RWPE1 (cell line): Measurements from ENCODE around the gene BBIP1.
A peak's percentile ranks its signal among the peaks of the same experiment; 100 is the strongest.

ENCODE experiments used
- CTCF ChIA-PET: fragments of 350-600 bp; sonication (Branson Sonifier 250); formaldehyde crosslinking; extraction: SDS; loops from one replicate; lab custom pipeline; 2021; lab: Yijun Ruan, JAX
- POLR2A ChIA-PET: fragments of 400-600 bp; formaldehyde crosslinking; extraction: SDS; loops from one replicate; lab custom pipeline; 2020; ENCODE audit warnings: antibody characterized with exemption; ENCODE audit not compliant: low non-redundant PET; lab: Yijun Ruan, JAX
- DNase-seq: peaks from one replicate; pipeline ENCODE4 v3.0.0; 2012; ENCODE audit warnings: low spot score
- H3K27ac ChIP-seq: fragments of 450-650 bp; 2 replicates; pipeline ENCODE4 v1.5.1; 2017
- TF ChIP-seq, protein P1 (sequence below): fragments of 450-650 bp; conservative IDR thresholded peaks from 2 replicates; pipeline ENCODE4 v1.5.1; 2017; ENCODE audit warnings: low read depth, mild to moderate bottlenecking

BBIP1 gene

DNA sequence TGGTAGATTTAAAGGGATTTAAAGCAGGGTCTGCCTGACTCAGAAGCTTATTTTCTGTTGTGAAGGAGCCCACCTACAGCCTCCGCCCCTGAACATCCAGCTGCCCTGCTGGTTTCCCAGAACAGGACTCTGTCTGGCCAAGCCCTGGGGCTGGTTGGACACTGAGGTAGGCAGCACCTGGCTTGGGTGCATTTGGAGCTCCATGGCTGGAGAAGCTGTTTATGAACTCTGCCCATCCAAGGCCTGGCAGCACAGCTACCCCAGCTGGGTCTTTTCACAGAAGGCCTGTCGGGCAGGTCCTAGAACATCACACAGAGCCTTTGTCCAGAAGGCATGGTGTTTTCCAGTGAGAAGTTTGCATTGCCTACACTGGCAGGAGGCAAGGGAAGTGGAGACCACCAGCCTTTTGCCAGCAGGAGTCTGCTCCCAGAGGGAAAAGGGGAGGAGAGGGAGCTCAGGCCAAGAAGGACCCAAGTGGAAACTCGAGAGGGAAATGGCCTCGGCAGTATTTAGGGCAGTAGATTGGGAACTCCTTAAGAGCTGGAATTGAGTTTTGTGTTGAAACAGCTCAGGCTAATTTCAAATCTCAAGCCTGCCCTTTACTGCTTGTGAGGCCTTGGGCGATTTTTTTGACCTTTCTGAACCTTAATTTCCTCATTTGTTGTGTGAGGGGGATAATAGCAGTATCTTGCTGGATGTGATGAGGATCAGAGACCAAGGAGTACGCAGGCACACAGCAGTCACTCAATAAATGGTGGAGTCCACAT is 59.6 kb downstream of the BBIP1 start:
- TF ChIP-seq, protein P1, sequence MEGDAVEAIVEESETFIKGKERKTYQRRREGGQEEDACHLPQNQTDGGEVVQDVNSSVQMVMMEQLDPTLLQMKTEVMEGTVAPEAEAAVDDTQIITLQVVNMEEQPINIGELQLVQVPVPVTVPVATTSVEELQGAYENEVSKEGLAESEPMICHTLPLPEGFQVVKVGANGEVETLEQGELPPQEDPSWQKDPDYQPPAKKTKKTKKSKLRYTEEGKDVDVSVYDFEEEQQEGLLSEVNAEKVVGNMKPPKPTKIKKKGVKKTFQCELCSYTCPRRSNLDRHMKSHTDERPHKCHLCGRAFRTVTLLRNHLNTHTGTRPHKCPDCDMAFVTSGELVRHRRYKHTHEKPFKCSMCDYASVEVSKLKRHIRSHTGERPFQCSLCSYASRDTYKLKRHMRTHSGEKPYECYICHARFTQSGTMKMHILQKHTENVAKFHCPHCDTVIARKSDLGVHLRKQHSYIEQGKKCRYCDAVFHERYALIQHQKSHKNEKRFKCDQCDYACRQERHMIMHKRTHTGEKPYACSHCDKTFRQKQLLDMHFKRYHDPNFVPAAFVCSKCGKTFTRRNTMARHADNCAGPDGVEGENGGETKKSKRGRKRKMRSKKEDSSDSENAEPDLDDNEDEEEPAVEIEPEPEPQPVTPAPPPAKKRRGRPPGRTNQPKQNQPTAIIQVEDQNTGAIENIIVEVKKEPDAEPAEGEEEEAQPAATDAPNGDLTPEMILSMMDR, result no peak
- ChIA-PET CTCF (no interaction called here), POLR2A (no interaction called here)
- H3K27ac ChIP-seq, result peak overlapping the region; percentile 45
- DNase-seq, result no peak

DNA sequence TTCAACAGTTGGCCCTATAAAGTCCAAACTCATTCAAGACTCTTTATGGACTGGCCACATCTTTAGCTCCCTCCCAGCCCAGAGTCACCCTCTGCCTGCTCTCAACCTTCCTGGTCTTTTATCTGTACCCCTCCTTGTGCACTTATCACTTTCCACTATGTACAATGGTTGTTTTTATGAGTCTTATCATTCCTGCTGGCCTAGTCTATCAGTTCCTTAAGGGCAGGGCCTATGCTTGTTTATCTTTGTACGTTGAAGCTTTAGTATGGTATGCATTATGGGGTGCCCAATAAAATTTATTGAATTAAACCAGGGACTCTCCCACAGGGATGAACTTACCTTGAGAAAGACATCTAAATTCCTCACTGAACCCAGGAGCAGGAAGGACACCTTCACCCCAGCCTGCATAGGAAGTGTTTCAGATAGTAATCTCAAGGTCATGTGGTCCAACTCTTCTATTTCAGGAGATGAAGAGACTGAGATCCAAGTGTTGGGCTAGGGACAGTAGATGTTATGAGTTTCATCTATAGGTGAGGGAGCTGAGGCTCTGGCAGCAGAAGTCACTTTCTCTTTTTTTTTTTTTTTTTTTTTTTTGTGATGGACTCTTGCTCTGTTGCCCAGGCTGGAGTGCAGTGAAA is 60.6 kb downstream of the BBIP1 start:
- TF ChIP-seq, protein P1, result no peak
- no peak for DNase-seq
- ChIA-PET CTCF (interaction anchor here (0.5 to 0.7 kb wide), 2 partner anchors 268 to 710 kb away, joined by 3 read pairs; no protein-coding TSS in a partner anchor), POLR2A (no interaction called here)
- 0 out of 2 replicates have a peak overlapping the region, but pooled peaks have one; percentile 72 for H3K27ac ChIP-seq

DNA sequence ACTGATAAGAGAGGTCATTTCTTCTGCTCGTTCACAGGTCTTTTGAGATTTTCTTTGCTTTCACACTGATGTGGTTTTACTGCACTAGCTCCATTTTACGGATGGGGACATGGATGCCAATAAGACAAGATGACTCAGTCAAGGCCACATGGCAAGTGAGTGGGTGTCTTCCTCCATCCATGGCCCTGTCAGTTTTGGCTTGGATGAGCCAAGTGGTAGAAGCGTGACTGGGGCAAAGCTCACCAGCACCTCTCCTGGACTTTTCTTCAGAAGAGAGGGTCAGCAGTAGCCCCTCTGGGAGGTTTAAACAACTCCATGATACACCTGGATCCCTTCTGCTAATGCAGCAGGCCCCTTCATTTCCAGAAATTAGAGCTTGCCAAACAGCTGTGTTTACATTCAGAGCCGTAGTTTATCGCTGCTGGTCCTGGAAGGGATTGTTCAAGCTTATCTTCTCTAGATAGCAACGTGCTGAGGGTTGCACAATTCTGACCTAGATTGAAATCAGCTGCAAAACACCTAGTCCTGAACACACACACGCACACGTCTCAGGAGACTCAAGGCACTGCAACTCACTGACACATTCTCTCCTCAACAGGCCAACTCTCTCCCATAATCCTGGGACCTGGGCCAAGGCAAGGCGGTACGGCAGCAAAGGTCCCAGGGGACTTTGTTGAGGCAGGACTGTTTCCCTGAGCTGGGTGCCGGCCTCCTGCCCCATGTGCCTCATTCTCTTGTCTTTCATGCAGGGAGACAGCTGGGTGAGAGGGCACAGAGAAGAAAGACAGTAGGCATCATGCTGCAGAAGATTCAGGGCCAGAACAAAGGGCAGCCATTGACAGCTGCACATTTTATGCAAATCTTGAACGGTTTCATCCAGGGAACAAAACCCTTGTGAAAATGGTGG is 61.5 kb downstream of the BBIP1 start:
- ChIA-PET POLR2A (no interaction called here), CTCF (no interaction called here)
- H3K27ac ChIP-seq, result peak overlapping the region; percentile 72
- TF ChIP-seq, protein P1, result no peak
- no peak for DNase-seq

DNA sequence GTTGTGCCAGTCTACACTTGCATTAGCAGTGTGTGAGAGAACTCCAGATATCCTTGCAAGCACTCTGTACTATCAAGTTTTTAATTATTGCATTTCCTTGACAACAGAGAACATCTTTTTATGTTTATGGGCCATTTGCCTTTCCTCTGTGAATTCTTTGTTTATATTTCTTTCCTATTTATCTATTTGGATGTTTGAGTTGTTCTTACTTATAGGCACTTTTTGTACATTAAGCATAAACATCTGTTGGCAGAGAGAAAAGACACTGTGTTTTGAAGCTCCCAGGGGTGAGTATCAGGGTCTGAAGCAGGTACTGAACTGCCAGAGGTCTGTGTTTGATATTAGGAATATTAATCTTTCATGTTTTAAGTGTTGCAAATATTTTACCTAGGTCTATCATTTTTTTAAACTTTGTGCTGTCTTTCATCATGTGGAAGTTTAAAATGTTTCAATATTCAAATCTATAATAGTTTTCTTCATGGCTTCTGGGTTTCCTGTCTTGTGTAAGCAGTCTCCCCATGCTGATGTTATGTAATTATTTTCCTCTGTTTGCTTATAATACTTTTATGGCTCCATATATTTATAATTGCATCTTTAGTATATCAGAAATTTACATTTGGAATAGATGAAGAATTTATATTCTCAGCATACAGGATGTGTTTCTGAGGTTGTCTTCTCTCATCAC is 64.9 kb downstream of the BBIP1 start:
- ChIA-PET POLR2A (no interaction called here), CTCF (interaction anchor here (0.6 kb wide), 1 partner anchor 27 kb away, joined by 4 read pairs; no protein-coding TSS in a partner anchor)
- TF ChIP-seq, protein P1, result no peak
- no peak overlapping the region for H3K27ac ChIP-seq
- DNase-seq, result no peak

DNA sequence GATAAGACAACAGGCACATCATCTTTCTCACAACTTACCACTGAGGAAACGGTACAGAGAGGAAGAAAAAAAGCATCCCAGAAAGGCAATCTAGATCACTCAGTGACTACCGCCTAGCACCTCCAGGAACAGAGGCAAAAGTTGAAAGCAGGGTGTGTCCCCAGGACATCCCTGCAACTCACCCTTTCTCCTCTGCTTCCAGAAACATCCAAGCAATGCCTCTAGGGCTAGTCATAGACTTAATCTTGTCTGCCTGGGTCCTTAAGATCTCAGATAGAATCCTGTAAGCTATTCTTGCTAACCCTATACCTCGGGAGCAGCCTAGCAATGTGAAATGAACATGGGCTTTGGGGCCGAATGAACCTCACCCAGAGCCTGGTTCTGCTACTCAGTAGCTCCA is 66.0 kb downstream of the BBIP1 start:
- ChIA-PET POLR2A (interaction anchor here (0.8 to 1.0 kb wide), 2 partner anchors 8 to 19 kb away, joined by 3 read pairs; partner anchors contain the start of gene PDCD4), CTCF (no interaction called here)
- TF ChIP-seq, protein P1, result no peak
- no peak for DNase-seq
- no peak overlapping the region for H3K27ac ChIP-seq
